Measurements from ENCODE around the gene PGBD5.

Gene PGBD5

DNA sequence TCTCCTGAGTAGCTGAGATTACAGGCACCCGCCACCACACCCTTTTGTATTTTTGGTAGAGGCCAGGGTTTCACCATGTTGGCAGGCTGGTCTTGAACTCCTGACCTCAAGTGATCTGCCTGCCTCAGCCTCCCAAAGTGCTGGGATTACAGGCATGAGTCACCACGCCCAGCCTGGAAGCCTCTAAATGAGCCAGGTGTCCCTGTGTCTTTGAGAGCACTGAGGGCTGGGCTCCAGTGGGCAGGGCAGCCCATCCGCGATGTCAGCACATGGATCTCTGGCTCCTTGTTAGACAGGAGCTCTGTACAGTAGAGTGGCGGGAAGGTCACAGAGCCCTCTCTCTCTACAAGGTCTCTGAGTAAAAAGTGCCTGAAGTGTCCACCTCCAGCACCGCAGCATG lies 124.3 kb downstream of the PGBD5 start:
- no peaks in the 10 kb centered on the region for H3K36me3 ChIP-seq (ENCODE audit: insufficient read depth, low read length)
- H2AFZ ChIP-seq (ENCODE audit: low read depth, low read length), result no peak overlapping the region
- H3K9me3 ChIP-seq (ENCODE audit: low read length), result no peaks in the 10 kb centered on the region
- H3K27me3 ChIP-seq (ENCODE audit: insufficient read depth, low read length), result no peaks in the 10 kb centered on the region
- H3K4me3 ChIP-seq (ENCODE audit: low read length), result no peak overlapping the region
- H3K4me1 ChIP-seq (ENCODE audit: insufficient read depth, low read length), result peaks cover 6% of the 10 kb centered on the region

DNA sequence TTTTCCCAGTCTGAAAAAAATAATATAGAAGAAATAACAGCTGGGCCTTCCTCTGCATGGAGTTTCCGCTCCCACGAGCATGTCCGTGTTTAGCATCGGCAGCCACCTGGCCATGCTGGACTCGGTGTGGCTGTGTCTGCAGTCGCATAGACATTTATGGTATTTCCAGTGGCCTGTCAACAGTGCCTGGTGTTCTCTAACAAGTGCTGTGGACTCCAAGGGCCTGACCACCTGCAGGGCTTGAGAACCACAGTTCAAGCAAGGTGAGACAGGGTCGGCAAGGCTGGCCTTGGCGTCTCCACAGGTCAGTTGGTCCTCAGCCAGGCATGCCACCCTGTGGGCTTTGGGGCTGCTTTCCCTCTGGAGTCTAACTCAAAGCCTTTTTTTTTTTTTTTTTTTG lies 124.8 kb downstream of the PGBD5 start:
- Histone ChIP-seq H2AFZ (ENCODE audit: low read depth, low read length) (no peak overlapping the region), H3K9me3 (ENCODE audit: low read length) (no peaks in the 10 kb centered on the region), H3K4me3 (ENCODE audit: low read length) (no peak overlapping the region), H3K4me1 (ENCODE audit: insufficient read depth, low read length) (peaks cover 6% of the 10 kb centered on the region), H3K36me3 (ENCODE audit: insufficient read depth, low read length) (no peaks in the 10 kb centered on the region), H3K27me3 (ENCODE audit: insufficient read depth, low read length) (no peaks in the 10 kb centered on the region)

DNA sequence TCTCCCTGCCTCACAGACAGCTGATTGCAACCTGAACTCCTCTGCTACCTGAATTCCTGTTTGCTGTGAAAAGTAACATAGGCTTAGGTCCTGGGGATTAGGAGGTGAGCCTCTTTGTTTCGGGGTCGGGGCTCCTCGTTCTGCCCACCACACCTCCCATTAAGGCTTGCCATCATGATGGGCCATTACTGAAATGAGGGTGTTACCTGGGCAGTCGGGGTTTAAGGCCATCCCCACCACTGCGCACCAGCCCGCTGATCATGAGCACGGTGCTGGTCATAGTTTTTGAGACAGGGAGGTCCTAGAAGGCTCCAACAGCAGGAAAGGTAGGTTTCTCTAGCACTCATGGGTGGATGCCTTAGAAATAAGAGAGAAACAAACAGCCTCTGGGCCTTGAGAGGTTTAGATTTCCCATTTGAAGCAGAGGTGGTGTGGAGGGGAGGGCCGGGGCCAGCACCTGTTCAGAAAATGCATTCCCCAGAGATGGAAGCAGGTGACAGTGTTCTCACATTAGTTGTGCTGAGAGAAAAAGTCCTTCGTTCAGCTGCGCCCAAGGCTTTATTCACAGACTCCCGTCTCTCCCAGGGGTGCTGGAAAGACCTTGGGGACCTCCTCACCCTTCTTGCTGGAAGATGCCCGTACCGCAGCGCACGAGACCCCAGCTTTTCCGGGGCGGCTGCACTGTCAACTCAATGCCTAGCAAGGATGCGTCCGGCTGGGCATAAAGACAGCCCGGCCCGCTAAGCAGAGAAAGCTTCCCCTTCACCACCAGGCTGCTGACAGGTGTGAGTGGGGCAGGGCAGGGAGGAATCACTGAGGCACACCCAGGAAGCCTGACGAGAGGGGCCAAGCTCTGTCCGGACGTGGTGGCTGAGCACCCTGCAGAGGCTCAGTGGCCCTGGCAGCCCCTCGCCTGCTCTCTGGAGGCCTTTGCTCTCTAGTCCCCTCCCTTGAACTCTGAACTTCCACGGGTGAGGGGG lies 125.5 kb downstream of the PGBD5 start:
- Histone ChIP-seq H2AFZ (ENCODE audit: low read depth, low read length) (no peak overlapping the region), H3K27me3 (ENCODE audit: insufficient read depth, low read length) (no peaks in the 10 kb centered on the region), H3K9me3 (ENCODE audit: low read length) (no peaks in the 10 kb centered on the region), H3K4me1 (ENCODE audit: insufficient read depth, low read length) (peaks cover 6% of the 10 kb centered on the region), H3K36me3 (ENCODE audit: insufficient read depth, low read length) (no peaks in the 10 kb centered on the region), H3K4me3 (ENCODE audit: low read length) (no peak overlapping the region)

DNA sequence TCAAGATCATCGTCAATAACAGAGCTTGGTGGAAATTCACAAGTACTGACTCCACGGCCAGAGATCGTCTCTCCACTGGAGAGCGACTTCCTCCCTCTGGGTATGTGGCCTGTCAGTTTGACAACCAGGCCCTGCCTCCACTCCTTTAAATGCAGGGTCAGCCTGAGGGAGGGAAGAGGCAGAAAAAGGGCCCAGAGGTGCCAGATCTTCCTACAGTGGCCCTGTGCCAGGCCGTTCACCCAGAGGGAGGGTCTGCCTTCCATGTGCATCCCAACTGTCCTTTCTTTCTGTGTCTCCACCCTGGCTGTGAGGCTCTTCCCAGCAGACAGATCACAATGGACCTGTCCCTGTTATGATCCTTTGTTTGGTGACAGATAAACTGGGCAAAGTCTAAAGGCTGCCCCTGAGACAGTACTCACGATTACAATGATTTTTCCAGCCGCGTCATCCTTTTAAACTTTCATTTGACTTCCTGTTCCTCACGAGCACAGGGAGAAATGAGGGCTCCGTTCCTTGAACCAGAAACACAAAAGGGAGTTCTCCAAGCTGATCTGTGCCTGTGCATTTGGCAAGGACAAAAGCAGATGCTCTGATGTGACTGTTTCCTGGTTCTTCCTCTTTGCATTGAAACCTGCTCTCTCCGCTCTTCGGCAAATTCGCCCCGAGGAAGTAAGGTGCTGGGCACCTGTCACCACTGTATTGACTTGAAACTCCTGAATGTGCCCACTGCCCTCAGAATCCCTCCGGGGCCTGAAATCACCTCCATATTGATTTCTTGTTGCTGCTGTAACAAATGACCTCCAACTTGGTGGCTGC lies 126.7 kb downstream of the PGBD5 start:
- no peak overlapping the region for H3K4me3 ChIP-seq (ENCODE audit: low read length)
- H3K9me3 ChIP-seq (ENCODE audit: low read length), result no peaks in the 10 kb centered on the region
- H2AFZ ChIP-seq (ENCODE audit: low read depth, low read length), result no peak overlapping the region
- peaks cover 6% of the 10 kb centered on the region for H3K4me1 ChIP-seq (ENCODE audit: insufficient read depth, low read length)
- peaks cover 2% of the 10 kb centered on the region for H3K27me3 ChIP-seq (ENCODE audit: insufficient read depth, low read length)
- no peaks in the 10 kb centered on the region for H3K36me3 ChIP-seq (ENCODE audit: insufficient read depth, low read length)

DNA sequence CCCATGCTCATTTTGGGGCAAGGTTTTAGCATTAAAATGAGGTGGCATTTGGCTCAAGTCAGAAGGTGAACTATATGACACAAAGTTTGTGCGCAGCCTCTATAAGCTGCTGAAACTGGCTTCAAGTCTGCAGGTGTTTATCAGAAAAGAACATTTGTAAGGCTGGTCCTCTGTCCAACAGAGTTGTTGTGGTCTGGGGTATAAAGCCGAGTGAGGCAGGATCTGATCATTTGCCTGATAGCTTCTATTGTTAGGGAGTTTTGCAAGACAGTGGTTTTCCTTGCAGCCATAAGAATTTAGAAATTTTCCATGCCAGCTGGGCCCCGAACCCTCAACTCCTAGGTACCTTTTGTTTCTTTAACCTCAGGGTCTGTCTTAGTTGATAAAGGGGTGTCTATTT lies 130.8 kb downstream of the PGBD5 start:
- Histone ChIP-seq H3K4me3 (ENCODE audit: low read length) (no peak overlapping the region), H3K9me3 (ENCODE audit: low read length) (no peaks in the 10 kb centered on the region)

DNA sequence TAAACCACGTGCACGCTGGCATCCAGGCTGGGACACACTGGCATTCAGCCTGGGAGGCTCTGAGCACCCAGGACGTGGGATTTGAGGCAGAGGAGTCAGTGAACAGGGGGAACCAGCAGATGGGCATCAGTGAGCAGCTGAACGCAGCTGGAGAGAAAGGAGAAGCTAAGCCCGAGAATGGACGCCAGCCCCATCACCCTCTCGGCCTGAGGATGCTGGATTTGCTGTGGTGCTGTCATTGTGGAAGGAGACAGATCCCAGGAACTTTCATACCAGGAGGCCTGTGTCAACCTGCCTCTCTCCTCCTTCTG lies 132.8 kb downstream of the PGBD5 start:
- Histone ChIP-seq H3K36me3 (ENCODE audit: insufficient read depth, low read length) (no peaks in the 10 kb centered on the region), H2AFZ (ENCODE audit: low read depth, low read length) (no peak overlapping the region), H3K4me1 (ENCODE audit: insufficient read depth, low read length) (peaks cover 13% of the 10 kb centered on the region), H3K4me3 (ENCODE audit: low read length) (no peak overlapping the region), H3K9me3 (ENCODE audit: low read length) (peaks cover 1% of the 10 kb centered on the region), H3K27me3 (ENCODE audit: insufficient read depth, low read length) (peaks cover 3% of the 10 kb centered on the region)

More for the DNA sequence above, 130.8 kb downstream of the PGBD5 start:
- H3K36me3 ChIP-seq (ENCODE audit: insufficient read depth, low read length), result no peaks in the 10 kb centered on the region
- H3K27me3 ChIP-seq (ENCODE audit: insufficient read depth, low read length), result peaks cover 3% of the 10 kb centered on the region
- no peak overlapping the region for H2AFZ ChIP-seq (ENCODE audit: low read depth, low read length)
- H3K4me1 ChIP-seq (ENCODE audit: insufficient read depth, low read length), result peaks cover 19% of the 10 kb centered on the region

DNA sequence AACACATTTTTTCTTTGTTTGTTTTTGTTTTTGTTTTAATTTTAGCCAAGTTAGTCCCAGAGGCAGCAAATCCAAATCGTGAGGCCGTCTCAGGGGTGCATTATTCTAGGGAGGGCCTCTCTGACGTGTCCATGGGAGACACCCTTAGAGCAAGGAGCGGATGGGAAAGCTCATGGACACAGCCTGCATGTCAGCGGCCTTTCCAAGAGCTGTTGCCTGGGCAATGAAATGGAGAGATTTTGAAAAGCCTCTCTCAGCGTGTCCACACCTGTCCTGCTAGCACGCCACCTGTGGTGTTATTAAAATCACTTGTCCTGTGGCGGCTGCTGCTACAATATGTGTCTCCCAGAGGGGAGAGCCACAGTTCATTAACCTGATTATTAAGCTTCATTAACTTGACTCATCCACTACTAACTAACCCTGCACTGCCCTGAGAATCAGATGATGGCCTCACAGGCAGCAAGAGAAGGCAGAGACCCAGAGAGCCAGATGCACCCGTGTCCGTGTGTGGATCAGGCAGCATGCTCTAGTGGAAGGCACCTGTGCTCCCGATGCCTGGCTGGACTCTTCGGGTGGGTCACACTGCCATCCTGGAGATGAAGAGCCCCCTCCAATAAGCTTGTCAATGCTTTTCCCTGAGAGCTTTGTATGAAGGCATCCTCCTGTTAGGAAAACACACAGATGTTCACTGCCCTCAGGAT lies 133.3 kb downstream of the PGBD5 start:
- H3K9me3 ChIP-seq (ENCODE audit: low read length), result peaks cover 1% of the 10 kb centered on the region
- H2AFZ ChIP-seq (ENCODE audit: low read depth, low read length), result no peak overlapping the region
- H3K4me3 ChIP-seq (ENCODE audit: low read length), result no peak overlapping the region
- peaks cover 3% of the 10 kb centered on the region for H3K27me3 ChIP-seq (ENCODE audit: insufficient read depth, low read length)
- no peaks in the 10 kb centered on the region for H3K36me3 ChIP-seq (ENCODE audit: insufficient read depth, low read length)
- peaks cover 13% of the 10 kb centered on the region for H3K4me1 ChIP-seq (ENCODE audit: insufficient read depth, low read length)

DNA sequence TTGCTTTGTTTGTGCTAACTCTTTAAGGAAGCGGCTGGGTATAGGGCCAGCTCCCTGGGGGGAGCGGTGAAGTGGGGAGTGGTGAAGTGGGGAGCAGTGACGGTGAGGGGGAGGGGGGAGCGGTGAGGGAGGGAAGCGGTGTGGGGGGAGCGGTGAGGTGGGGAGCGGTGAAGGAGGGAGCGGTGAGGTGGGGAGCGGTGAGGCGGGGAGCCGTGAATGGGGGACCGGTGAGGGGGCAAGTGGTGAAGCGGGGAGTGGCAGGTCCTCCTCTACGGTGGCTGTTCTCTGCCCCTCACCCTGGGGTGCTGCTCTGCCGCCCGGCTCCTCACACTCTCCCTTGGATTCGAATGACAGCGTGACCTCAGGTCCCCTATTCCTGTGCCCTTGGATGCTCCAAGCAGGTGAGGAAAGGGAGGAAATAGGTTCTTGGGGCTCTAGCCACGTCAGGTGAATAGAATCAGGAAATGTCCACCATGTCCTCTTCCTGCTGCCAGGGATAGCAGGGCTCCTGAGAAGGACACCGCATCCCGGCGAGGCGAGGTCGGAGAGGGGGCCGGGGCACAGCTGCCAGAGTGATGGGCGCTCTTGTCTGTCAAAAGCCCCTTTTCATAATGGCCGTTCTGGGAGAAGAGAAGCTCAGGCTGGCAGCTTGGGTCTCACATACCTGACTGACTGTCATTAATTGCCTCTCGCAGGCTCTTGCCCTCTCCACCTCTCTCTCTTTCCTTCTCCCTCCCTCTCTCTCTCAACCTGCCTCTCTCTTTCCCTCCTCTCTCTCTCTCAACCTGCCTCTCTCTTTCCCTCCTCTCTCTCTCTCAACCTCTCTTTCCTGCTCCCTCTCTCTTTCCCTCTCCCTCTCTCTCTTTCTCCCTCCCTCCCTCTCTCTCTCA lies 134.2 kb downstream of the PGBD5 start:
- no peaks in the 10 kb centered on the region for H3K36me3 ChIP-seq (ENCODE audit: insufficient read depth, low read length)
- H2AFZ ChIP-seq (ENCODE audit: low read depth, low read length), result no peak overlapping the region
- no peak overlapping the region for H3K4me3 ChIP-seq (ENCODE audit: low read length)
- peaks cover 3% of the 10 kb centered on the region for H3K27me3 ChIP-seq (ENCODE audit: insufficient read depth, low read length)
- H3K9me3 ChIP-seq (ENCODE audit: low read length), result peaks cover 1% of the 10 kb centered on the region
- peaks cover 13% of the 10 kb centered on the region for H3K4me1 ChIP-seq (ENCODE audit: insufficient read depth, low read length)

DNA sequence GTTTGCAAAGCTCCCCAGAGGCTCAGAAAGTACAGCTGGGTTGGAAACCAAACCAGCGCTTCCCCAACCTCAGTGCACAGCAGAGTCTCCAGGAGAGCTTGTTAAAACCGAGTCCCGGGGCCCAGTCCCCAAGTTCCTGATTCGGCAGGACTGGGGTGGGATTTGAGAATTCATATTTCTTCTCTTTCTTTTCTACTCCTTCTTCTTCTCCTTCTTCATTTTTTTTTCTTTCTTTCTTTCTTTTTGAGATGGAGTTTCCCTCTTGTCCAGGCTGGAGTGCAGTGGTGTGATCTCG lies 136.8 kb downstream of the PGBD5 start:
- no peaks in the 10 kb centered on the region for H3K36me3 ChIP-seq (ENCODE audit: insufficient read depth, low read length)

DNA sequence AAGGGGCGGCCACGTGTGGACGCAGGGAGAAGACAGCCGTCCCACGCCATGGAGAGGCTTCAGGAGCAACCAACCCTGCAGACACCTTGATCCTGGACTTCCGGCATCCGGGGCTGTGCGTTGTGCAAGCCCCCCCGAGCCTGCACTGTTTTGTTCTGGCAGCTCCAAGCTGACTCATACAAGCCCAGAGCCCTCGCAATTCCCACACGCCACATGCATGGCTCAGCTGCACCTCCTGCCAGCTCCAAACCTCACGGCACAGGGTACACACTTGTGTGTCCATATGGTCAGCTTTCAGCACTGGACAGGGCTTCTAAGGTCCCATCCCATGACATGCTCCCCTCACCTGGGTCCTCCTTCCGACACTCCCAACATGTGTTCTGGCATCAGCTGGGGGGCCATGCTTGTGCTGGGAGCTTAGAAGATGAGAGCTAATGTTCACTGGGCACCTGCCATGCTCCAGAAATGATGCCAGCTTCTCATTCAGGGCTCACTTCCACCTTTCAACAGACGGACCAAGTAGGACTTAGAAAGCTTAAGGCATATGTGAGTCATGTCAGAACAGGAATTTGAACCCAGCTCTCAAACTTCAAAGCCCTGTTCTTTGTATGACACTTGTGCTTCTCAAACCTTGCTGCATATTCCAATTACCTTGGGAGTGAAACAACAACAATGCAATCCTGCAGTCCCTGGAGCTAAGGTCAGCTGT lies 137.3 kb downstream of the PGBD5 start:
- no peaks in the 10 kb centered on the region for H3K27me3 ChIP-seq (ENCODE audit: insufficient read depth, low read length)
- peaks cover 1% of the 10 kb centered on the region for H3K9me3 ChIP-seq (ENCODE audit: low read length)
- no peak overlapping the region for H3K4me3 ChIP-seq (ENCODE audit: low read length)
- H3K36me3 ChIP-seq (ENCODE audit: insufficient read depth, low read length), result no peaks in the 10 kb centered on the region
- no peak overlapping the region for H2AFZ ChIP-seq (ENCODE audit: low read depth, low read length)
- peaks cover 13% of the 10 kb centered on the region for H3K4me1 ChIP-seq (ENCODE audit: insufficient read depth, low read length)

More for the DNA sequence above, 136.8 kb downstream of the PGBD5 start:
- peaks cover 1% of the 10 kb centered on the region for H3K9me3 ChIP-seq (ENCODE audit: low read length)
- peaks cover 13% of the 10 kb centered on the region for H3K4me1 ChIP-seq (ENCODE audit: insufficient read depth, low read length)
- H3K4me3 ChIP-seq (ENCODE audit: low read length), result no peak overlapping the region
- no peaks in the 10 kb centered on the region for H3K27me3 ChIP-seq (ENCODE audit: insufficient read depth, low read length)
- H2AFZ ChIP-seq (ENCODE audit: low read depth, low read length), result no peak overlapping the region

DNA sequence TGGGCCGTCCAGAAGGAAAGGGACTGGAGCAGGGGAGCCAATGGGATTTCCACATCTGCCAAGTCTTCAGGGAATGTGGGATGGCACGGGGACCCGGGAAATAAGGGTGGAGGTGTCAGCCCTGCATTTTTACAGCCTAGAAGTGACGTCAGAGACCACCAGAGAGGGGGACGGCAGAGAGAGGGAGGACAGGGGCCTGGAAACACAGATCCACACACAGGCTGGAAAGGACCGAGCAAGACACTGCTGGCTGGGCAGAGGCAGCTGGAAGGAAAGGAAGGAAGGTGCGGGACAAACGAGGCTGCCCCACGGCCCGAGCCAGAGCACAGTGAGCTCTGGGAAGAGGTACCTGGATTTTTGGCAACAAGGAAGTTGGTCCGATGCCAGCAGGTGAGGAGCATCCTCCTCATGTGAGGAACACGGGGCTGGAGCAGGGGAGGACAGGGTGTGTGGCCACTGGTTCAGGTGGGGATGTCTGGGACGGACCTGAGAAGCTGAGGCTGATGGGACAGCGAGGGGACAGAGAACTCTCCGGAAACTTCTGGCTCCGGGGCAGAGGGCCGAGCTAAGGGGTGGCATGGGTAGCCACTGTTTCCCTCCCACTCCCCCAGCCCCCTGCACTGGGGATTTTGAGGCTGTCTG lies 138.3 kb downstream of the PGBD5 start:
- Histone ChIP-seq H3K4me3 (ENCODE audit: low read length) (no peak overlapping the region), H2AFZ (ENCODE audit: low read depth, low read length) (no peak overlapping the region), H3K36me3 (ENCODE audit: insufficient read depth, low read length) (no peaks in the 10 kb centered on the region), H3K27me3 (ENCODE audit: insufficient read depth, low read length) (no peaks in the 10 kb centered on the region), H3K4me1 (ENCODE audit: insufficient read depth, low read length) (peaks cover 9% of the 10 kb centered on the region), H3K9me3 (ENCODE audit: low read length) (peaks cover 1% of the 10 kb centered on the region)

DNA sequence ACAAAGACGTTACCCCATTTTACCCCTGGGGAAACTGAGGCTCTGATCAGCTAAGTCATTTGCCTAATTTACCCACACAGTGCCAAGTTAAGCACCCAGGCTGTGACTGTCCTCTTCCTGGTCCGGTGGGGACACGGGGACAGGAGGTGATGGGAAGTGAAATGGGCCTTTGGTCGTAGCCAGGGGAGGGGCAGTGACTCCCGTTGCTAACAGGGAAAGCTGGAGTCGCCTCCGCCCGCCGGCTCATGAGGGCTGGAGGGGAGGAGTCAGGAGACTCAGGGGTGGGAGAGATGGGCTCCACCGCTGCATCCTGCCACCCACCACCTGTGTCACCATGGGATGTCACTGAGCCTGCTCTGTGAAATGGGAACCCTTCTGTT lies 139.3 kb downstream of the PGBD5 start:
- Histone ChIP-seq H2AFZ (ENCODE audit: low read depth, low read length) (no peak overlapping the region), H3K4me1 (ENCODE audit: insufficient read depth, low read length) (no peaks in the 10 kb centered on the region), H3K27me3 (ENCODE audit: insufficient read depth, low read length) (no peaks in the 10 kb centered on the region), H3K9me3 (ENCODE audit: low read length) (peaks cover 1% of the 10 kb centered on the region), H3K36me3 (ENCODE audit: insufficient read depth, low read length) (no peaks in the 10 kb centered on the region), H3K4me3 (ENCODE audit: low read length) (no peak overlapping the region)

Measured in neuron (in vitro differentiated cells).